GM12878 (cell line): ENCODE results near the gene FBXO42. TPM values are rescaled to one million over a fixed set of nuclear protein-coding genes. Genes with fewer than 3 reads are reported as not detected.

Experiments used
- ATAC-seq: fragments of 200-7000 bp; cut with Tn5 transposase; 3 replicates; pipeline ENCODE4 v1.9.1; 2020; ENCODE audit warnings: mild to moderate bottlenecking, moderate library complexity
- BruUV-seq: library from RNA; stranded (reverse); fragments of 400-500 nt; replicated peaks from 2 replicates; lab custom pipeline; 2021; lab: Mats Ljungman, UMichigan
- CTCF ChIA-PET: fragments of 300-600 bp; sonication (Branson Sonifier 250); formaldehyde crosslinking; extraction: SDS; loops from one replicate; lab custom pipeline; 2021; ENCODE audit warnings: inconsistent platforms; lab: Yijun Ruan, JAX
- POLR2A ChIA-PET: fragments of 350-600 bp; formaldehyde crosslinking; extraction: SDS; loops from one replicate; lab custom pipeline; 2021; ENCODE audit warnings: inconsistent platforms; lab: Charles Lee
- RAD21 ChIA-PET: fragments of 300-600 bp; sonication (Branson Sonifier 250); formaldehyde crosslinking; loops from one replicate; lab custom pipeline; 2023; ENCODE audit warnings: antibody characterized with exemption; ENCODE audit not compliant: unreplicated experiment; lab: Charles Lee
- SMC1A ChIA-PET: fragments of 300-600 bp; sonication (Branson Sonifier 250); formaldehyde crosslinking; loops from one replicate; lab custom pipeline; 2023; ENCODE audit not compliant: unreplicated experiment, uncharacterized antibody; lab: Charles Lee
- DNase-seq: peaks from one replicate; pipeline ENCODE4 v3.0.0-alpha.2; 2011; ENCODE audit warnings: low read depth, low spot score
- FAIRE-seq: peaks from 3 replicates; lab custom pipeline; 2011; peaks lifted over from hg19 to GRCh38; lab: Jason Lieb, UNC
- H2AFZ ChIP-seq: 2 replicates; pipeline ENCODE4 v1.6.0; 2011; ENCODE audit warnings: low read depth, low read length, control low read depth; ENCODE audit not compliant: control insufficient read depth
- H3K27ac ChIP-seq: 2 replicates; pipeline ENCODE4 v1.5.1; 2011; ENCODE audit warnings: control low read depth; ENCODE audit not compliant: control insufficient read depth, insufficient read depth
- H3K27me3 ChIP-seq, 2 experiments: replicated peaks in 1 of 2; 2 replicates each; pipeline versions ENCODE4 v1.6.0 to v1.6.1; 2011; ENCODE audit warnings: low read length in 1 of 2; ENCODE audit not compliant: control insufficient read depth in 2 of 2, insufficient read depth in 2 of 2
- H3K36me3 ChIP-seq, 2 experiments: 2 replicates each; pipeline ENCODE4 v1.5.1; 2011; ENCODE audit warnings: low read length in 1 of 2; ENCODE audit not compliant: control insufficient read depth in 2 of 2, insufficient read depth in 2 of 2
- H3K4me1 ChIP-seq: 2 replicates; pipeline ENCODE4 v1.6.1; 2011; ENCODE audit warnings: mild to moderate bottlenecking, low read length, moderate library complexity, mixed read lengths; ENCODE audit not compliant: control insufficient read depth, insufficient read depth
- H3K4me2 ChIP-seq: 2 replicates; pipeline ENCODE4 v1.6.0; 2011; ENCODE audit warnings: control low read depth; ENCODE audit not compliant: control insufficient read depth, insufficient read depth
- H3K4me3 ChIP-seq: fragments of 200-600 bp; sonication (generic); 2 replicates; pipeline ENCODE4 v1.5.1; 2016
- H3K79me2 ChIP-seq: 2 replicates; pipeline ENCODE4 v1.6.0; 2011; ENCODE audit warnings: low read length; ENCODE audit not compliant: control insufficient read depth, insufficient read depth
- H3K9ac ChIP-seq: 2 replicates; pipeline ENCODE4 v1.8.0; 2011; ENCODE audit warnings: low read length, control low read depth, mixed read lengths; ENCODE audit not compliant: control insufficient read depth, insufficient read depth
- H3K9me3 ChIP-seq: replicated peaks from 3 replicates; pipeline ENCODE4 v1.5.1; 2011; ENCODE audit warnings: mild to moderate bottlenecking, low read length; ENCODE audit not compliant: control insufficient read depth, insufficient read depth
- H4K20me1 ChIP-seq: 2 replicates; pipeline ENCODE4 v1.6.0; 2011; ENCODE audit not compliant: control insufficient read depth, insufficient read depth
- HDAC2 ChIP-seq: fragments of 200-600 bp; sonication (generic); IDR thresholded peaks from 2 replicates; pipeline ENCODE4 v1.6.1; 2017
- PKNOX1 ChIP-seq: fragments of 450-650 bp; IDR thresholded peaks from 2 replicates; pipeline ENCODE4 v1.6.1; 2016; ENCODE audit warnings: mild to moderate bottlenecking
- POLR2A ChIP-seq: IDR thresholded peaks from 2 replicates; pipeline ENCODE4 v1.6.1; 2011; ENCODE audit warnings: low read depth, mild to moderate bottlenecking, low read length
- SMAD1 ChIP-seq: fragments of 450-650 bp; IDR thresholded peaks from 2 replicates; pipeline ENCODE4 v1.6.1; 2018; ENCODE audit warnings: mild to moderate bottlenecking, low read depth; ENCODE audit not compliant: partially characterized antibody
- WGBS: methylation state at CpG from one replicate; pipeline ENCODE4 v1.1.6; 2016; ENCODE audit warnings: low lambda C conversion rate; ENCODE audit not compliant: insufficient replicate concordance, insufficient coverage; ENCODE audit errors: missing lambda C conversion rate; 5-methylcytosine and 5-hydroxymethylcytosine counted together
- in situ Hi-C: fragments of 300-500 bp; cut with MboI; formaldehyde crosslinking; loops from 9 replicates; pipeline ENCODE4 v1.14.3; 2018; ENCODE audit warnings: mixed read lengths
- intact Hi-C: fragments of 100-400 bp; cut with micrococcal nuclease; formaldehyde crosslinking; loops from one replicate; pipeline ENCODE4 v1.14.2; 2022; ENCODE audit not compliant: unreplicated experiment
- polyA plus RNA-seq, 11 experiments: library from polyadenylated mRNA; depleted of rRNA in 4 of 11; unstranded in 6 of 11; stranded (reverse) in 5 of 11; fragments of >200 nt; fragmentation: Nextera tagmentation in 4 of 11; fragmentation: Illumina TruSeq in 1 of 11; extraction: Ambion mirVana in 4 of 11; extraction: Trizol in 1 of 11; gene quantifications; 1 replicate in 1 of 11; 2 replicates in 10 of 11; pipeline versions ENCODE4 v1.2.1 to v1.2.3, GENCODE V29; 2011 to 2016; ENCODE audit warnings: inconsistent platforms in 2 of 11, missing spikeins in 2 of 11, low read depth in 1 of 11
- total RNA-seq, 4 experiments: library from RNA; depleted of rRNA in 3 of 4; stranded (reverse); fragments of >200 nt in 3 of 4; fragmentation: Illumina TruSeq in 1 of 4; extraction: Trizol in 1 of 4; gene quantifications; 2 replicates each; pipeline versions ENCODE4 v1.2.1 to v1.2.3, GENCODE V29; 2013 to 2021

FBXO42 gene
- total and polyA plus RNA-seq, 10 of the 15 experiments (the other 5 are each of a cell fraction or from before 2014, with no cell fraction given): 6.1 to 23.8 (median 15.2) TPM

GRCh38 chr1:16249596-16250241 lies 102.6 kb downstream of the FBXO42 start:
- Histone ChIP-seq H3K27me3 (no peaks in the 10 kb centered on the region), H3K4me1 (peaks cover 22% of the 10 kb centered on the region), H3K79me2 (no peaks in the 10 kb centered on the region), H3K27ac (peak overlapping the region; percentile 15; the same call in 1 of the 2 replicates), H3K9me3 (no peaks in the 10 kb centered on the region), H3K4me3 (no peak overlapping the region), H4K20me1 (no peaks in the 10 kb centered on the region)
- FAIRE-seq (no peak), DNase-seq (no peak), ATAC-seq (peak; percentile 26; the same call in 2 of the 3 replicates)
- CTCF ChIA-PET: interaction anchor here (1.5 to 3.4 kb wide), 3 partner anchors 62 to 170 kb away, joined by 4 to 27 read pairs (median 20); no protein-coding TSS in a partner anchor
- intact Hi-C loops: loop anchor here (5.0 kb wide), 1 partner anchor 113 kb away; no protein-coding TSS in a partner anchor
- 45% methylated on average over 3 of the region's 3 CpGs for WGBS
- TF ChIP-seq PKNOX1 (peak; percentile 39; the same call in 1 of the 2 replicates), POLR2A (no peak), SMAD1 (peak; percentile 74), HDAC2 (no peak)
- TF ChIP-seq, all 136 proteins: peak for 2
- H3K4me2 ChIP-seq: no peak overlapping the region; the same call in none of the 2 replicates
- RAD21 ChIA-PET: interaction anchor here (1.0 to 1.3 kb wide), 2 partner anchors 103 to 171 kb away, joined by 3 to 4 read pairs; partner anchors contain the start of gene FBXO42
- peaks cover 14 to 18% of the 10 kb centered on the region in 2 experiments; a peak in 3 of 4 replicates for H3K36me3 ChIP-seq
- BruUV-seq: TSS peak; percentile 15
- H3K9ac ChIP-seq: no peak overlapping the region
- in situ Hi-C loops: no loop called here
- POLR2A ChIA-PET: interaction anchor here (1.0 kb wide), 1 partner anchor 100 kb away, joined by 4 read pairs; no protein-coding TSS in a partner anchor
- no peak overlapping the region for H2AFZ ChIP-seq
- SMC1A ChIA-PET: interaction anchor here (0.6 to 3.1 kb wide), 5 partner anchors 15 to 274 kb away, joined by 3 to 16 read pairs (median 3); no protein-coding TSS in a partner anchor
